Upper lobe of left lung (tissue), 6 donors: ENCODE results near the gene ABCC8. TPM values are rescaled to one million over a fixed set of nuclear protein-coding genes. Genes with fewer than 3 reads are reported as not detected.

Experiments used
- ATAC-seq, 2 donors: fragments of 200-7000 bp; cut with Tn5 transposase; one replicate each; pipeline ENCODE4 v1.9.1; 2022; ENCODE audit warnings: mild to moderate bottlenecking in 2 of 2, moderate library complexity in 2 of 2; ENCODE audit not compliant: low FRiP score in 2 of 2
- DNase-seq, 2 donors: peaks; one replicate each; pipeline ENCODE4 v3.0.0-alpha.2; 2019 to 2020
- H3K27ac ChIP-seq, 4 donors: fragments of 200-600 bp; sonication (generic); one replicate each; pipeline ENCODE4 v1.5.1; 2016 to 2019
- H3K27me3 ChIP-seq, 4 donors: fragments of 200-600 bp; sonication (generic); one replicate each; pipeline ENCODE4 v1.5.1; 2017 to 2019
- H3K36me3 ChIP-seq, 4 donors: fragments of 200-600 bp; sonication (generic); one replicate each; pipeline ENCODE4 v1.5.1; 2016 to 2019
- H3K4me1 ChIP-seq, 4 donors: fragments of 200-600 bp; sonication (generic); one replicate each; pipeline ENCODE4 v1.5.1; 2018 to 2019
- H3K4me3 ChIP-seq, 4 donors: fragments of 200-600 bp; sonication (generic); one replicate each; pipeline ENCODE4 v1.5.1; 2017 to 2019; ENCODE audit warnings: mild to moderate bottlenecking in 2 of 4, moderate library complexity in 1 of 4
- H3K9me3 ChIP-seq, 4 donors: fragments of 200-600 bp; sonication (generic); one replicate each; pipeline ENCODE4 v1.5.1; 2018 to 2019
- EP300 ChIP-seq, 4 donors: sonication (generic); formaldehyde crosslinking; IDR thresholded peaks; one replicate each; pipeline ENCODE4 v1.5.1; 2017; ENCODE audit warnings: antibody characterized with exemption in 4 of 4, control low read depth in 2 of 4
- POLR2A ChIP-seq, 4 donors: fragments of 450-650 bp; IDR thresholded peaks; one replicate each; pipeline ENCODE4 v1.5.1; 2016 to 2017; ENCODE audit warnings: antibody characterized with exemption in 4 of 4, mild to moderate bottlenecking in 2 of 4
- POLR2AphosphoS5 ChIP-seq, 2 donors: sonication (generic); formaldehyde crosslinking; IDR thresholded peaks; one replicate each; pipeline ENCODE4 v1.5.1; 2017; ENCODE audit warnings: antibody characterized with exemption in 2 of 2
- WGBS, 2 donors: methylation state at CpG; one replicate each; pipeline ENCODE4 v1.1.5; 2017 to 2018; 5-methylcytosine and 5-hydroxymethylcytosine counted together
- total RNA-seq, 6 donors: library from RNA; depleted of rRNA in 4 of 6; stranded (reverse); fragments of >200 nt in 4 of 6; gene quantifications; one replicate each; pipeline versions ENCODE4 v1.1.0 to v1.2.1, GENCODE V29; 2016 to 2021
- TF ChIP-seq, protein P1 (sequence below), 6 experiments: fragments of 450-650 bp in 4 of 6; fragments of 200-600 bp in 2 of 6; sonication (generic) in 2 of 6; IDR thresholded peaks; one replicate each; pipeline ENCODE4 v1.5.1; 2016 to 2019; ENCODE audit warnings: antibody characterized with exemption in 6 of 6
- donor health status: DM: no; HTN: no; CAD: no; lungs with moderate emphysema.
- donor health status: DM: no; HTN: yes; CAD: no; lungs with severe emphysema.

The ABCC8 gene
- total RNA-seq, 6 donors from 2014 or later, result 1.7 to 62.7 (median 12.5) TPM

GRCh38 chr11:17486646-17487045, 10.0 kb upstream of the ABCC8 start:
- DNase-seq (no peak), ATAC-seq (no peak)
- no peaks in the 10 kb centered on the region for H3K27me3 ChIP-seq
- no peaks in the 10 kb centered on the region for H3K36me3 ChIP-seq
- H3K4me1 ChIP-seq, result no peaks in the 10 kb centered on the region
- 79 to 88% methylated on average over 5 of the region's 5 CpGs for WGBS, 2 donors
- peaks cover 0 to 3% (median 0%) of the 10 kb centered on the region in 4 donors for H3K9me3 ChIP-seq
- H3K27ac ChIP-seq, result no peak overlapping the region
- TF ChIP-seq POLR2AphosphoS5 (IDR thresholded peaks at IDR 0.05) (no peak), EP300 (IDR thresholded peaks at IDR 0.05) (no peak), POLR2A (IDR thresholded peaks at IDR 0.05) (no peak)
- TF ChIP-seq, protein P1, sequence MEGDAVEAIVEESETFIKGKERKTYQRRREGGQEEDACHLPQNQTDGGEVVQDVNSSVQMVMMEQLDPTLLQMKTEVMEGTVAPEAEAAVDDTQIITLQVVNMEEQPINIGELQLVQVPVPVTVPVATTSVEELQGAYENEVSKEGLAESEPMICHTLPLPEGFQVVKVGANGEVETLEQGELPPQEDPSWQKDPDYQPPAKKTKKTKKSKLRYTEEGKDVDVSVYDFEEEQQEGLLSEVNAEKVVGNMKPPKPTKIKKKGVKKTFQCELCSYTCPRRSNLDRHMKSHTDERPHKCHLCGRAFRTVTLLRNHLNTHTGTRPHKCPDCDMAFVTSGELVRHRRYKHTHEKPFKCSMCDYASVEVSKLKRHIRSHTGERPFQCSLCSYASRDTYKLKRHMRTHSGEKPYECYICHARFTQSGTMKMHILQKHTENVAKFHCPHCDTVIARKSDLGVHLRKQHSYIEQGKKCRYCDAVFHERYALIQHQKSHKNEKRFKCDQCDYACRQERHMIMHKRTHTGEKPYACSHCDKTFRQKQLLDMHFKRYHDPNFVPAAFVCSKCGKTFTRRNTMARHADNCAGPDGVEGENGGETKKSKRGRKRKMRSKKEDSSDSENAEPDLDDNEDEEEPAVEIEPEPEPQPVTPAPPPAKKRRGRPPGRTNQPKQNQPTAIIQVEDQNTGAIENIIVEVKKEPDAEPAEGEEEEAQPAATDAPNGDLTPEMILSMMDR (IDR thresholded peaks at IDR 0.05), result no peak
- no peak overlapping the region for H3K4me3 ChIP-seq

DNA sequence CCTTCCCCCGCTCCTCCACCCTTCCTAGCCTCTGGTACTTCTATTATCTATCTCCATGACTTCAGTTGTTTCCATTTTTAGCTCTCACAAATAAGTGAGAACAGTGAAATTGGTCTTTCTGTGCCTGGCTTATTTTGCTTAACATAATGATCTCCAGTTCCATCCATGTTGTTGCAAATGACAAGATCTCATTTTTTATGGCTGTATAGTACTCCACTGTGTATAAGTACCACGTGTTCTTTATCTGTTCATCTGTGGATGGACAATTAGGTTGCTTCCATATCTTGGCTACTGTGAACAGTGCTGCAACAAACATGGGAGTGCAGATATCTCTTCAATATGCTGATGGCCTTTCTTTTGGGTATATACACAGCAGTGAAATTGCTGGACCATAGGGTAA, 6.9 kb upstream of the ABCC8 start:
- H3K36me3 ChIP-seq, result no peaks in the 10 kb centered on the region
- no peak overlapping the region for H3K4me3 ChIP-seq
- DNase-seq, result no peak
- peaks cover 0 to 3% (median 0%) of the 10 kb centered on the region in 4 donors for H3K9me3 ChIP-seq
- peaks cover 0 to 7% (median 0%) of the 10 kb centered on the region in 4 donors for H3K4me1 ChIP-seq
- no peak for TF ChIP-seq EP300 (IDR thresholded peaks at IDR 0.05)
- WGBS, 2 donors, result 74 to 90% methylated on average over 2 of the region's 2 CpGs
- no peaks in the 10 kb centered on the region for H3K27me3 ChIP-seq
- H3K27ac ChIP-seq, result no peak overlapping the region
- no peak for ATAC-seq

DNA sequence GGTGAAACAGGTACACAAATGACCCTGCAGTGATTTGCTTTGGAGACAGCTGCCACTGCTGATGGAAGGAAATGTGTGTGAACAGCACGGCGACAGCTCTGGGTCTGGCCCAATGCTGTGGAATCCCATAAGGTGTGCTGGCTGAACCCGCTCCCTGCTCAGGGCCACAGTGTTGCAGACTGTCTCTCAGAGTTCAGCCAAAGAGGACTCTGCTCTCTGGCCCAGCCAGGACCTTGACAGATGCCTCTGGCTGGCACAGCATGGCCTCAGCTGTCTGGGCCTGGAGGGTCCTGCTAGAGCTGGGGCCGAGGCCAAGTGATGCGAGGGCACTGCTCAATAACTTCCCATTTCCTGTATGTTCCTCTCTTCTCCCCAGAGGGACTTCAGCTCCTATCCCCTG, 5.3 kb upstream of the ABCC8 start:
- peaks cover 0 to 9% (median under 1%) of the 10 kb centered on the region in 4 donors for H3K4me1 ChIP-seq
- WGBS, 2 donors, result 59 to 83% methylated on average over 2 to 5 of the region's 5 CpGs

GRCh38 chr11:17479284-17480214, 2.9 kb upstream of the ABCC8 start:
- H3K9me3 ChIP-seq, result peaks cover 0 to 3% (median 0%) of the 10 kb centered on the region in 4 donors
- 33 to 41% methylated on average over 13 to 14 of the region's 14 CpGs for whole genome bisulfite sequencing, 2 donors
- peak in 1 of 2 donors; percentile 33 for DNase-seq
- H3K27ac ChIP-seq, result no peak overlapping the region
- ATAC-seq, result peak in 1 of 2 donors; percentile 64
- H3K4me1 ChIP-seq, result peaks cover 4 to 21% (median 9%) of the 10 kb centered on the region in 4 donors
- no peak overlapping the region for H3K4me3 ChIP-seq
- no peaks in the 10 kb centered on the region for H3K36me3 ChIP-seq
- H3K27me3 ChIP-seq, result peaks cover 0 to 25% (median 11%) of the 10 kb centered on the region in 4 donors
- TF ChIP-seq EP300 (IDR thresholded peaks at IDR 0.05), result no peak
- TF ChIP-seq, protein P1 (IDR thresholded peaks at IDR 0.05), result no peak
- TF ChIP-seq POLR2A (IDR thresholded peaks at IDR 0.05), result no peak
- no peak for TF ChIP-seq POLR2AphosphoS5 (IDR thresholded peaks at IDR 0.05)

More for the DNA sequence above, 5.3 kb upstream of the ABCC8 start:
- no peak overlapping the region for H3K4me3 ChIP-seq
- H3K27me3 ChIP-seq, result peaks cover 0 to 5% (median 2%) of the 10 kb centered on the region in 4 donors
- DNase-seq, result no peak
- TF ChIP-seq EP300 (IDR thresholded peaks at IDR 0.05) (no peak), POLR2A (IDR thresholded peaks at IDR 0.05) (no peak), POLR2AphosphoS5 (IDR thresholded peaks at IDR 0.05) (no peak)
- TF ChIP-seq, protein P1 (IDR thresholded peaks at IDR 0.05), result no peak
- H3K36me3 ChIP-seq, result no peaks in the 10 kb centered on the region
- peaks cover 0 to 3% (median 0%) of the 10 kb centered on the region in 4 donors for H3K9me3 ChIP-seq
- no peak overlapping the region for H3K27ac ChIP-seq
- ATAC-seq, result no peak

- no peak overlapping the region for H3K4me3 ChIP-seq
- no peak overlapping the region for H3K27ac ChIP-seq
- H3K9me3 ChIP-seq, result no peaks in the 10 kb centered on the region
- 59 to 65% methylated on average over 6 of the region's 6 CpGs for WGBS, 2 donors
- peaks cover 0 to 25% (median 11%) of the 10 kb centered on the region in 4 donors for H3K27me3 ChIP-seq
- H3K36me3 ChIP-seq, result no peaks in the 10 kb centered on the region
- H3K4me1 ChIP-seq, result peaks cover 4 to 21% (median 9%) of the 10 kb centered on the region in 4 donors
- ATAC-seq (no peak), DNase-seq (no peak)
- TF ChIP-seq POLR2A (IDR thresholded peaks at IDR 0.05) (no peak), EP300 (IDR thresholded peaks at IDR 0.05) (no peak), POLR2AphosphoS5 (IDR thresholded peaks at IDR 0.05) (no peak)
- TF ChIP-seq, protein P1 (IDR thresholded peaks at IDR 0.05), result no peak
Measured at GRCh38 chr11:17478070-17478469, 1.4 kb upstream of the ABCC8 start.
